GM12801 (cell line): Measurements from ENCODE around the gene TACR1.

Experiments used
- CTCF ChIP-seq: IDR thresholded peaks from one replicate; pipeline ENCODE4 v1.5.1; 2011; ENCODE audit warnings: control low read depth; ENCODE audit not compliant: insufficient read length; ENCODE audit errors: extremely low read depth

Gene TACR1

GRCh38 chr2:75089471-75089870, 109.8 kb downstream of the TACR1 start:
- no peak for TF ChIP-seq CTCF

GRCh38 chr2:75088791-75089190, 110.5 kb downstream of the TACR1 start:
- no peak for TF ChIP-seq CTCF

- no peak for TF ChIP-seq CTCF
Observed at GRCh38 chr2:75087736-75088135, 111.6 kb downstream of the TACR1 start.

GRCh38 chr2:75079575-75079974, 119.7 kb downstream of the TACR1 start:
- no peak for TF ChIP-seq CTCF

- TF ChIP-seq CTCF, result no peak
Observed at GRCh38 chr2:75077909-75078308, 121.4 kb downstream of the TACR1 start.

- no peak for TF ChIP-seq CTCF
Observed at GRCh38 chr2:75076088-75076487, 123.2 kb downstream of the TACR1 start.

- no peak for TF ChIP-seq CTCF
Observed at GRCh38 chr2:75074708-75075107, 124.6 kb downstream of the TACR1 start.

- TF ChIP-seq CTCF, result no peak
Observed at GRCh38 chr2:75074228-75074627, 125.1 kb downstream of the TACR1 start.
